ENCODE data around the gene MEGF10. TPM values are rescaled to one million over a fixed set of nuclear protein-coding genes. Genes with fewer than 3 reads are reported as not detected.

MEGF10 gene
- total RNA-seq, 1 donor from 2014 or later: 0.63 TPM

DNA sequence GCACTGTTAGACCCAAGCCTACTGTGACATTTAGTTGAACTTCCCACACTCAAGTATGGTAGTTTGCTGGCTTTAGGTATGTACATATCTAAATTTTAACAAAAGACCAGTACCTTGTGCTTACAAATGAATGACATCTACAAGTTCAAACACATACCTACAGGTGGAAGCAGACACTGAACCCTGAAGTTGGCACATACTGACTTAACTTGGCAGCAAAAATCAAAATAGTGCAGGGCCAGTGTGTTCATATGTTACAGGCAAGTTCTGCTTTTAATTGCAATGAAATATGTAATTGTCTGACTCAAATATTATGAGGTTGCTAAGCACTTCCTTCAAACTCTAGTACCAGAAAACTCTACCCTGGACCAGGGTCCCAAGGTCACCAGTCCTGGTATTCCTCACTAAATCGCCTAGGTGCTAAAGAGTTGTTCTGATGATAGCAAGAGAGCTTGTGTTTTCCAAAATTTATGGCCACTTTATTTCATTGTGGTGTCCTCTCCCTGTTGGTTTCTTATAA is 77.4 kb downstream of the MEGF10 start:
- DNase-seq (ENCODE audit: low spot score): no peak

GRCh38 chr5:127369796-127370195 is 79.2 kb downstream of the MEGF10 start:
- no peak for DNase-seq (ENCODE audit: low spot score)

GRCh38 chr5:127370631-127371030 is 80.0 kb downstream of the MEGF10 start:
- no peak for DNase-seq (ENCODE audit: low spot score)

DNA sequence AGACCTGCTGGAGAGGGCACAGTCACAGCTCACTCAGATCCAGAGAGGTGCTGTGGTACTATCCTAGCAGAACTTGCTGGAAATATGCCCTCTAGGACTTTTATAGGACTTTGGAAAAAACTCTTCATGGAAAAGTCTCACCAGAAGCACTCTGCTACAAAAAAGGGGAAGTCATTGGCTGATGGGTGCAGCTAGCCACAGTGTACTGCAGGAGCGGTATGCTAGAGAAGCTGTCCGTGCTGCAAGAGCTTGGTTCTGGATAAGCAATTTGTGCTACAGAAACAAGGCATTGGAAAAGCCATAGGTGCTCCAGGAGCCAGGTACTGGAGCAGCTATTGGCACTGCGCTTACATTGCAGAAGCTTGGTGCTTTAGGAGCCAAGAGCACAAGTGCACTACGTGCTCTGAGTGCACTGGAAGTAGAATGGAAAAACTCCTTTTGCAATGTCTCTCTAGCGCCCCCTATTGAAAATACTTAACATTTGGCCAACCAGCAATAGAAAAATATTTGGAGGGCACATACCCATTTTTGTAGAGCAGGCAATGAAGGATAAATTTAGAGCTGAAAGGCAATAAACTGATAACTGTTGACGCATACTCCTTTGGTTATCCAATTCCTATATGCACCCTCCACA is 83.4 kb downstream of the MEGF10 start:
- DNase-seq (ENCODE audit: low spot score): no peak

GRCh38 chr5:127375124-127375523 is 84.5 kb downstream of the MEGF10 start:
- DNase-seq (ENCODE audit: low spot score): no peak

DNA sequence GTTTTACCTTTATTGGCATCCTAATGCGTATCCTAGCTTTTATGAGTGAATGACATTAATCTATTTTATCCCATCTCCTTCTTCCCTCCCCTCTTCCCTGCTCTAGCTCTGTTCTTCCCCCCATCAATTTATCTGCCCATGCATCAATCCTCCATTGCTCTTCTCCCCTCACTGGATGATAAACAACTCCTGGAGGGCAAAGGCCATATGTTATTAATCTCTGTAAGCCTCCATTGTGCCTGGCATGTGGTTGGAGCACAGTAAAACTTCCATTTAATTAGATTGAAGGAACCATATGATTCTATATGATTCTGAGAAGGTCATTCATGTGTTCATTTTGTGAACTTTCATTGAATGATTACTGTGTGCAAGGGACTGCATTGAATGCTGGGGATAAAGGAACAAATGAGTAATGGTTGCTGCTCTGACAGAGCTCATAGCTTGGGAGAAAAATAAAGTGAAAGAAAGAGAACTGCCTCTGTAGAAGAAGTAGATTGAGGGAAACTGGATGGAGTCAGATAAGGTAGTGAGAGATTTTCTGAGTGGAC is 85.0 kb downstream of the MEGF10 start:
- DNase-seq (ENCODE audit: low spot score): no peak

DNA sequence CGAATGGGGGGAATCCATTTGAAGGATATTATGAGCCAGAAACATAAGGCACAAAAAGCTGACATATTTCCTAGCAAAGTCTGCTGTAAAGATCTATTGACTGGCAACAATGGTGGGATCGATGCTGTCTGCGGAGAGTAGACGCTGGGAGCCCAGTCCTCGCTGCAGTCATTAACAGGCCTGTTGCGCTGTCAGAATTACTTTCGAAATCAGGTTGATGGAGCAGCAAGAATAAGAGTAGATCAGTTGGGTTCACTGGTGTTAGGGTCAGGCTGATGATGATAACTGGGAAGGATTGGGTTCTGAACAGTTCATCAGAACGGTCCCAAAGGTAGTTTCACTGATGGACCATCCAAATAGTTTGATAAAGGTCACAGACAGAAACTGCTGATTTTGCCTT is 87.1 kb downstream of the MEGF10 start:
- DNase-seq (ENCODE audit: low spot score): no peak

- DNase-seq (ENCODE audit: low spot score): no peak
These were observed 95.3 kb downstream of the MEGF10 start for GRCh38 chr5:127385936-127386335.

DNA sequence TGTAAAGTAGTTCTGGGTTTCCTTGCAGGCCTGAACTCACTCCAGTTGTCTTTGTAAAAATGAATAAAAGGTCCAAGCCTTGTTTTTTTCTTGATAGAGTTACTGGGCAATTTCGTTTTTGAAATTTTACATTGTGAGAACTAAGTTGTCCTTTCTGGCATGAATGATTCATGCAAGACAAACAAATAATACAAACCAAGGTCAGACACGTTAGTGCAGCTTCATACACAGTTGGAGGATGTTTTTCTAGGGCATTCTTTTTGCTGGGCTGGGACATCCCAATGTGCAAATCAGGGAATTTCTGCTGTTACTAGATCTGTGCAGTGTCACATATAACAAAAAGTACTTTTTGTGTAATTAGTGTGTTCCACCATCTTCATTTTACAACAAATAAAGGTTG is 96.0 kb downstream of the MEGF10 start:
- DNase-seq (ENCODE audit: low spot score): no peak

DNA sequence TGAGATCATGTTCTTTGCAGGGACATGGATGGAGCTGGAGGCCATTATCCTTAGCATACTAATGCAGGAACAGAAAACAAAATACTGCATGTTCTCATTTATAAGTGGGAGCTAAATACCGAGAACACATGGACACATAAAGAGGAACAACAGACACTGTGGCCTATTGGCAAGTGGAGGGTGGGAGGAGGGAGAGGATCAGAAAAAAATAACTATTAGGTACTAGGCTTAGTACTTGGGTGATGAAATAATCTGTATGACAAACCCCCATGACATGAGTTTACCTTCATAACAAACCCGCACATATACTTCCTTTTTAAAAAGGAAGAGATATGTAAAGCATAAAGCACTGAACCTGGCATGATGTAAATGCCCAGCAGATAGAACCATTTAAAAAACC is 99.0 kb downstream of the MEGF10 start:
- DNase-seq (ENCODE audit: low spot score): no peak

- no peak for DNase-seq (ENCODE audit: low spot score)
These were observed 102.2 kb downstream of the MEGF10 start for GRCh38 chr5:127392762-127393161.

GRCh38 chr5:127396490-127397155 is 106.0 kb downstream of the MEGF10 start:
- no peak for DNase-seq (ENCODE audit: low spot score)

DNA sequence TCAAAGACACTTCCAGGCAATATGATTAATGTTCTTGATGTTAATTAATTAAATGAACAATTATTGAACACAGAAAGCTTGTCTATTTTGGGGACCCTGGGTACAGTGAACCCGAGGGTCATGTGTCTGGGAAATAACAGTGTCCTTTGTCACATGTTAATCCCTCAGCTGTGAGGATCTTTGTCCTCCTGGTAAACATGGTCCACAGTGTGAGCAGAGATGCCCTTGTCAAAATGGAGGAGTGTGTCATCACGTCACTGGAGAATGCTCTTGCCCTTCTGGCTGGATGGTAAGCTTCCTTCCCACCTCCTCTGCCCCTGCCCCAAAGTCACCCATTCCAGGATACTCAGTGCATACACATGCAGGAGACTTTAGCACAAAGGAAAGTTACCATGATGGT is 107.9 kb downstream of the MEGF10 start:
- no peak for DNase-seq (ENCODE audit: low spot score)

DNA sequence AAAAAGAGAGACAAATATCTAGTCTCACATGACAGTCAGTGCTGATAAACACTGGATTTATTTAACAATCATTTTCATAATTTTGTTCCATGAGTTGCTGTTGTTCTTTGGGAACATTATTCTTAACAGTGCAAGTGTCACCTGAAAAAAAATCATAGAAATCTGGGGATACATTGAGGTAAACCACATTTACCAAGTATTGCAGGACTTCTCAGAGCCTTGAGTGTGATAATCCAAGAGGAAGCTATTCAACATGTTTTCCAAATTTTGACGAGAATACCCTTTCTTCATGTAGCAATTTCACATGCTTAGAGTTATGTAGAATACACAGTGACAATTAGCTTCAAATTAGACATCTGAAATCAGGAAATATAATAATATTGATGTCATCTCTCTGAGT is 108.5 kb downstream of the MEGF10 start:
- DNase-seq (ENCODE audit: low spot score): no peak

GRCh38 chr5:127400539-127400938 is 109.9 kb downstream of the MEGF10 start:
- DNase-seq (ENCODE audit: low spot score): no peak

DNA sequence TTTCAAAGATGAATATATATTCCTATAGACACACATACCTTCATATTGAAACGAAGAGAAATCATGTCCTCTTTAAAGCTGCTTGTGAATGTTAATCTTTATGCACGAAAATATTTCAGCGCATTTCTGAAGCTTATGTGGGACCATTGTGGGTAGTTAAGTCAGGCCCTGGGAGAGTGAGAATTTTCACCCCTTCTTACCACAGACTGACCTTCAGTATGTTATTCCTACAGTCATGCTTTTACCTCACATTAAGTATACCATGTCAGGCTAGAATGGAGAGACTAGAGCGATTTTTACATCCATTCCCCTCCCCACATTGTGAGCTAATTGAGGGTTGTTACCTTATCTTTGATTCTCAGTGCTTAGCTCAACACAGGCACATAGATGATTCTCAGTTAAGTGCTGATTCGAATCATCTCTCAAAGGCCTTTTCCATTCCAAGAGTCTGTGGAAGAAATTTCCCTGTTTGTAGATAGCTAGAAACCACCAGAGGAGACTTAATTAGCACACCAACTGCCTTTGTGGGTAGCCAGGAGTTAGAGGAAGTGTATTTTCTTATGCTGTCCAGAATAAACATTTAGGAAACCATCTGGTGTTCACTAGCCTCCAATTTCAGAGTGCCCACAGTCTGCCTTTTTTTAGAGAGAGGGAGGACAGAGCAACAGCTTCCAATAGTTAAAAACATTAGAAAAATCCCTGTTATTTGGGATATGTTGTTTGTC is 110.5 kb downstream of the MEGF10 start:
- no peak for DNase-seq (ENCODE audit: low spot score)

GRCh38 chr5:127402361-127402760 is 111.8 kb downstream of the MEGF10 start:
- no peak for DNase-seq (ENCODE audit: low spot score)

- DNase-seq (ENCODE audit: low spot score): no peak
These were observed 113.6 kb downstream of the MEGF10 start for GRCh38 chr5:127404190-127404589.

GRCh38 chr5:127406326-127407121 is 115.9 kb downstream of the MEGF10 start:
- DNase-seq (ENCODE audit: low spot score): no peak

DNA sequence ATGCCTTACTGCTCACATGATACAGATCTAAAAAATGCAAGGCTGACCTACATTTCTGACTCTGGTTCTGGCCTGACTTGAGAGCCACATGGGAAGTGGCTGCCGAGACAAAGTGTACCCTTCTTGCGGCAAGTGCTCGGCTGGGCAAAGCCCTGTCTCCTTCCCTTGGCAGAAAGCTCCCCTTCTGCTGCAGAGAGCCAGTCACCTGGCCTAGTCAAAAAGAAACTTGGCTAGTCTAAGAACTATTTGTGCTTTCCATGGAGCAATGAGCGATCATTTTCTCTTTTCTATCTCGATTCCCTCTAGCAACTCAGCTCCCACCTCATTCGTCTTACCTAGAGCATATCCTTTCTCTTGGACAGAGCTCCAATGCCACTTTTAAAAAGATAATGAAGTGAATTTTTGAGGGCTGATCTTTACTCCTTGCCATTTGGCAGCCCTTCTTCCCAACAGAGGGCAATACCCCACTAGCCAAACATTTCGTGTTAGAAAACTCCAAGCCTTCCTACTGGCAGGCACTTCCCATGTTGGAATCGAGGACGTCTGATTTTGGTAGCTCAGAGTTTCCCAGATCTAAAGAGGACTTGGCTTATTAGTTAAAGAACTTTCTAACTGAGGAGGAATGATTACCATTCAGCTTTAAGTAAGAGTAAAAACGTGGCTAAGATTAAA is 118.8 kb downstream of the MEGF10 start:
- DNase-seq (ENCODE audit: low spot score): no peak

Data from mucosa of gallbladder (tissue), 1 donor.